GM20431 (cell line): Measurements from ENCODE around the gene ASIC3.

ENCODE experiments used
- in situ Hi-C: fragments of 300-500 bp; cut with MseI, MboI; formaldehyde crosslinking; loops from one replicate; pipeline ENCODE4 v1.15.0; 2020; ENCODE audit warnings: low sequenced_read_pairs; ENCODE audit not compliant: unreplicated experiment

ASIC3 gene

DNA sequence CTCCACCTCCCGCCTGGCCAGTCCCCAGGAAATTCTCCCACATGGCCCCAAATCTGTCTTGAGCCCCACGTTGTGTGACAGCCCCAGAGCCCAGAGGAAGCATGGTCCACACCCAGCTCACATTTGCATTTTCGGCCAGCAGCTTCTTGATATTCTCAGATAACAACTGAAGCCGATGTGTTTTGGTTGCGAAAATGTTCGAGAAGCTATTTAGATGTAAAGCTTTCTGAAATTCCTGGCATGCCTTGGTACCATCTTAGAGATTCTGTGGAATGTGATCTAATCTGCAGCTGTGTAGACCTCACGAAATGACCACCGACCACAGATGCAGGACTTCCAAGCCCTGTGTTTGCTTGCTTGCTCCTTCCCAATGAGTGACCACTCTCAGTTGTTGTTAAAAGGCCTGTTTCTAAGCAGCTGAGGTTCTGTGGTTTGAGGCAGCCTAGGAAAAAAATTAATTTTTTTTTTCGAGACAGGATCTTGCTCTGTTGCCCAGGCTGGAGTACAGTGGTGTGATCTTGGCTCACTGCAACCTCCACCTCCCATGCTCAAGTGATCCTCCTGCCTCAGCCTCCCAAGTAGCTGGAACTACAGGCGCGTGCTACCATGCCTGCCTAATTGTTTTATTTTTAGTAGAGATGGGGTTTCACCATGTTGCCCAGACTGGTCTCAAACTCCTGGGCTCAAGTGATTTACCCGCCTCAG is 19.9 kb downstream of the ASIC3 start:
- in situ Hi-C loops = no loop called here

DNA sequence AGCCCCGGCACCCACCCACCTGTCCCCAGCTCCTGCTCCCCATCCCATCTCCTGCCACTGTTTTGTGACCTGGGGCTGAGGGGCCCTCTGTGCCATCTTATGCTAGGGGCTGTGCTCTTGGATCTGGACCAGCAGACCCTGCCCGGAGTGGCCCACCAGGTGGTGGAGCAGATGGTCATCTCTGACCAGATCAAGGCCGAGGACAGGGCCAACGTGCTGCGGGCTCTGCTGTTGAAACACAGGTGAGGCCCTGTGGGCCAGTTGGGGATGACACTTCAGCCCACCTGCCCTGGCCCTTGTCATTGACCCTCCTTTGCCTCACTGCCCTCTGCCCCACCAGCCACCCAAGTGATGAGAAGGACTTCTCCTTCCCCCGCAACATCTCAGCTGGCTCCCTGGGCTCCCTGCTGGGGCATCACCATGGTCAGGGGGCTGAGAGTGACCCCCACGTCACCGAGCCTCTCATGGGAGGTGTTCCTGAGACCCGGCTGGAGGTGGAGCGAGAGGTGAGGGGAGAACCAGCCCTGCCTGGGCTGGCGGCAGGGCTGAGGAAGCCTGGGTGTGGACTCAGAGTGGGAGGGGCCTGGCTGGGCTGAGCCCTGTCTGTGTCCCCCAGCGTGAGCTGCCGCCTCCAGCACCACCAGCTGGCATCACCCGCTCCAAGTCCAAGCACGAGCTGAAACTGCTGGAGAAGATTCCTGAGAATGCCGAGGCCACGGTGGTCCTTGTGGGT is 21.7 kb downstream of the ASIC3 start:
- in situ Hi-C loops = no loop called here

DNA sequence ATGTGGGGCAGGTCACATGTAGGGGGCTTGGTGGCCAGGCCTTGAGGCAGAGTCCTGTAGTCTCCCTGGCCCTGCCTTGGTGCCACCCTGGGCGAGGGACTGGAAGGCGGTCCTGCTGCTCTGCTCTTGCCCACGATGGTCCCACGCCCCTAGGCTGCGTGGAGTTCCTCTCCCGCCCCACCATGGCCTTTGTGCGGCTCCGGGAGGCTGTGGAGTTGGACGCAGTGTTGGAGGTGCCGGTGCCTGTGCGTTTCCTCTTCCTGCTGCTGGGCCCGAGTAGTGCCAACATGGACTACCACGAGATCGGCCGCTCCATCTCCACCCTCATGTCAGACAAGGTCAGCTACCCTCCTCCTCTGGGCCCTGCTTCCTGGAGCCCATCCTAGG is 22.2 kb downstream of the ASIC3 start:
- in situ Hi-C loops = no loop called here

DNA sequence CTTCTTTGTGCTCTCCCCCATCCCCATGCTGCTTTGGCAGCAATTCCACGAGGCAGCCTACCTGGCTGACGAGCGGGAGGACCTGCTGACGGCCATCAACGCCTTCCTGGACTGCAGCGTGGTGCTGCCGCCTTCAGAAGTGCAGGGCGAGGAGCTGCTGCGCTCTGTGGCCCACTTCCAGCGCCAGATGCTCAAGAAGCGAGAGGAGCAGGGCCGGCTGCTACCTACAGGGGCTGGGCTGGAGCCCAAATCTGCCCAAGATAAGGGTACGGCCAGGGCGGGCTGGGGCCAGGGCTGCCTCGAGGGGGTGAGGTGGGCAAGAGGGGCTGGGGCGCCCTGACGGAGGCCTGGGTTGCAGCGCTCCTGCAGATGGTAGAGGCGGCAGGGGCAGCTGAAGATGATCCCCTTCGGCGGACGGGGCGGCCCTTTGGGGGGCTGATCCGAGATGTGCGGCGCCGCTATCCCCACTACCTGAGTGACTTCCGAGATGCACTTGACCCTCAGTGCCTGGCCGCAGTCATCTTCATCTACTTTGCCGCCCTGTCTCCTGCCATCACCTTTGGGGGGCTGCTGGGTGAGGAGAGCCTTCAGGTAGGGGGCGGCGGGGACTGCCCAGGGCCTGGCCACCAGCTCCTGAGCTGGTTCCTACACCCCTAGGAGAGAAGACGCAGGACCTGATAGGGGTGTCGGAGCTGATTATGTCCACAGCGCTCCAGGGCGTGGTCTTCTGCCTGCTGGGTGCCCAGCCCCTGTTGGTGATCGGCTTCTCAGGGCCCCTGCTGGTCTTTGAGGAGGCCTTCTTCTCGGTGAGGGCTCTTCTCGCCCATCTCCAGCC is 22.9 kb downstream of the ASIC3 start:
- in situ Hi-C loops = no loop called here

DNA sequence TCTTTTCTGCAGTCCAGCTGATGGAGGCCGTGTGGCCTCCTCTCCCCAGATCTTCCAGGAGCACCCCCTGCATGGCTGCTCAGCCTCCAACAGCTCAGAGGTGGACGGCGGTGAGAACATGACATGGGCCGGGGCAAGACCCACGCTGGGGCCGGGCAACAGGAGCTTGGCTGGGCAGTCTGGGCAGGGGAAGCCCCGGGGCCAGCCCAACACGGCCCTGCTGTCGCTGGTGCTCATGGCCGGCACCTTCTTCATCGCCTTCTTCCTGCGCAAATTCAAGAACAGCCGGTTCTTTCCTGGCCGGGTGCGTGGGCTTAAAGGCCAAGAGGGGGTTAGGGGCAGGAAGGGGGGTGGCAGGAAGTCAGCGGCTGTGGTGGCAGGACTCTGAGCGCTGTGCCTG is 25.7 kb downstream of the ASIC3 start:
- in situ Hi-C loops = no loop called here

DNA sequence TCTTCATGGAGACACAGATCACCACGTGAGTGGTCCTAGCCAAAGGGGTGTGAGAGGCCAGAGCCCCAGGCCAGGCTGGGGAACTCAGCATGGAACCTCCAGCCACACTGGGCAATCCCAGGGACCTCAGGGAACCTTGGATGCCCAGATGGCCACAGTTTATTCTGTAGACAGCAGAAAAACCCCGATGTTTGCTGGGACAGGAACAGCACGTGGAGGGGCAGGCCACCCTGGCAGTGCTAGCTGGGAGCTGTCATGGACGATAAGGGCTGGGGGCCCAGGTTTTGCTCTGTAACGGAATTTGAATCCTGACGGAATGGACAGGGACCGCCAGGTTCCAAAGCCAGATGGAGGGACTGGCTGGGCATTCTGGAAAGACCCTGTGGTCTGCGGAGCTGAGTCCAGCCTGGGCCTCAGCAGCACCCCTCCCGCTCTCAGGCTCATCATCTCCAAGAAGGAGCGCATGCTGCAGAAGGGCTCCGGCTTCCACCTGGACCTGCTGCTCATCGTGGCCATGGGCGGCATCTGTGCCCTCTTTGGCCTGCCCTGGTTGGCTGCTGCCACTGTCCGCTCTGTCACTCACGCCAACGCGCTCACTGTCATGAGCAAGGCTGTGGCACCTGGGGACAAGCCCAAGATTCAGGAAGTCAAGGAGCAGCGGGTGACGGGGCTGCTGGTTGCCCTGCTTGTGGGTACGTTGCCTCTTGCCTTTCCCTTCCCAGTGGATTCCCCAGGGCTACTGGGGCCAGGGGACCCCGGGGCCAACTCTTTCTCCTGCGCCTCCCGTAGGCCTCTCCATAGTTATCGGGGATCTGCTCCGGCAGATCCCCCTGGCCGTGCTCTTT is 26.7 kb downstream of the ASIC3 start:
- in situ Hi-C loops = no loop called here

DNA sequence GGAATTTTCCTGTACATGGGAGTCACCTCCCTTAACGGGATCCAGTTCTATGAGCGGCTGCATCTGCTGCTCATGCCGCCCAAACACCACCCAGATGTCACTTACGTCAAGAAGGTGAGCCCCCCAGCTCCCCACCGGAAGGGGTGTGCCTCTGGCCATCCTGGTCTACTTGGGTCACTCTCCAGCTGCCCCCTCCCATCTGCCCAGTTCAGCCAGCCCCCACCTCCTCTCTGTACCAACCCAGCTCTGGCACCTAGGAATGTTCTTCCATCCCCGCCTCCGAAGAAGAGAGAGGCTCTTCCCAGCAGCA is 27.3 kb downstream of the ASIC3 start:
- in situ Hi-C loops = no loop called here

DNA sequence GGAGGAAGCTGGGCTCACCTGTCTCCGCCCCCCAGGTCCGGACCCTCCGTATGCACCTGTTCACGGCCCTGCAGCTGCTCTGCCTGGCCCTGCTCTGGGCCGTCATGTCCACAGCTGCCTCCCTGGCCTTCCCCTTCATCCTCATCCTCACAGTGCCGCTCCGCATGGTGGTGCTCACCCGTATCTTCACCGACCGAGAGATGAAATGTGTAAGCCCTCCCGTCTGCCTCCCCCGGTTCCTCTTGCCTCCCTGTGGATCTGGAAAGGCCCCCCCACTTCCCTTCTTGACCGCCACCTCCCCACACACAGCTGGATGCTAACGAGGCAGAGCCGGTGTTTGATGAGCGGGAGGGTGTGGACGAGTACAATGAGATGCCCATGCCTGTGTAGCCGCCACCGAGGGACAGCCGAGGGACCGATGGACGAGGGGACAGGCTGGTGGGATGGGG is 27.7 kb downstream of the ASIC3 start:
- in situ Hi-C loops = no loop called here

DNA sequence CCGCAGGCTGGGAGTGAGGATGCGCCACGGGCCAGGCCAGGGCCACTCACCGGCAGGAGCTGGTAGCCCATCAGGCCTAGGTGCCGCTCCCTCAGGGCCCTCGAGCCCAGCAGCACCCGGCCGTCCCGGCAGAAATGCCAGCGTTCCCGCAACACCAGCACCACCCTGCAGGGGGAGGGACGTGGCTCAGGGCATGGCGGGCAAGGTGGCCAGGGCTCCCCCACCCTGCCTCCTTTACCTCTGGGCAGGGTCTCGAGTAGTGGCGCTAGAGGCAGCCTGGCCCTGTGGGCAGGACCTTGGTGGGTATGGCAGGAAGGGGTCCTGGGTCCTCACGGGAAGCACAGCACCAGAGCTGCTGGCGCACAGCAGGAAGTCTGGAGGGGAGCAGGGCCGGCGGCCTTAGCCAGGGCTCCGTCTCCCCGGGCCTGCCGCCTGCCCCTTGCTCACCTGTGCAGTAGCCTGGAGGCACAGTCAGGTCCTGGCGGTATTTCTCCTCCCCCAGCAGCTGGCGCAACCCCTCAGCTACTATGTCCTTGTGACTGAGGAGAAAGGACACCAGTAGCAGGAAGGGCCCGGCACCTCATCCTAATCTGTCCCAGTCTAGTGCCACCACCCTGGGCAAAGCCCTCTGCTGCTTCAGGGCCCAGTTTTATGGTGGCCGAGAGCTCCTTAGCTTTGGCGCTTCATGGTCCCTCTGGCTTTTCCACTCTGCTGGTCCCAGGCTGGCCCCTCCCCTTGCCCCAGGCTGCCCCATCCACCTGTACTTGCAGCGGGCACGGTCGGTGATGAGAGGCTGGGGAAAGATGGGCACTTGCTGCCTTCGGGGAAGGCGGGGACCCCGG is 28.8 kb downstream of the ASIC3 start:
- in situ Hi-C loops = no loop called here

DNA sequence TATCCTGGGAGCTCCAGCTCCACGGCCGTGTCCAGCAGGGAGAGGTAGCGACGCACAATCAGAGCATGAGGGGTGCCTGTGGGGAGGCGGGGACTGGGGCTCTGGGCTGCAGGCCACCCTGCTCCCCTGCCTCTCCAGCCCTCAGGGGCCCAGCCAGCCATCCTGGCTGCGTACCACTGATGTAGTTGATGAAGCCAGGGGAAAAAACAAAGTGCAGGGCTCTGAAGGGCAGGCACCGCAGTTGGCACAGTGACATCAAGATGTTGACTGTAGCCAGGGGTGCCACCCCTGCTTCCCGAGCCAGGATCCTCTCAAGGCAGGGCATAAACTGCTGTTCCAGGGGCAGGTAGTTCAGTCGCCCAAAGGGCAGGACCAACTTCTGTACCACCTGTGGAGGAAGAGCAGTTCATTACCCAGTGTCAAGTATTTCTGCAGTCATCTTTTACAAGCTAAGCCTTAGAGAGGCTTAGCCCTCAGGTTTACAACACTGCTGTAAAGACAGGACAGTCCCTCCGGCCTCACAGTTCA is 29.4 kb downstream of the ASIC3 start:
- in situ Hi-C loops = no loop called here

DNA sequence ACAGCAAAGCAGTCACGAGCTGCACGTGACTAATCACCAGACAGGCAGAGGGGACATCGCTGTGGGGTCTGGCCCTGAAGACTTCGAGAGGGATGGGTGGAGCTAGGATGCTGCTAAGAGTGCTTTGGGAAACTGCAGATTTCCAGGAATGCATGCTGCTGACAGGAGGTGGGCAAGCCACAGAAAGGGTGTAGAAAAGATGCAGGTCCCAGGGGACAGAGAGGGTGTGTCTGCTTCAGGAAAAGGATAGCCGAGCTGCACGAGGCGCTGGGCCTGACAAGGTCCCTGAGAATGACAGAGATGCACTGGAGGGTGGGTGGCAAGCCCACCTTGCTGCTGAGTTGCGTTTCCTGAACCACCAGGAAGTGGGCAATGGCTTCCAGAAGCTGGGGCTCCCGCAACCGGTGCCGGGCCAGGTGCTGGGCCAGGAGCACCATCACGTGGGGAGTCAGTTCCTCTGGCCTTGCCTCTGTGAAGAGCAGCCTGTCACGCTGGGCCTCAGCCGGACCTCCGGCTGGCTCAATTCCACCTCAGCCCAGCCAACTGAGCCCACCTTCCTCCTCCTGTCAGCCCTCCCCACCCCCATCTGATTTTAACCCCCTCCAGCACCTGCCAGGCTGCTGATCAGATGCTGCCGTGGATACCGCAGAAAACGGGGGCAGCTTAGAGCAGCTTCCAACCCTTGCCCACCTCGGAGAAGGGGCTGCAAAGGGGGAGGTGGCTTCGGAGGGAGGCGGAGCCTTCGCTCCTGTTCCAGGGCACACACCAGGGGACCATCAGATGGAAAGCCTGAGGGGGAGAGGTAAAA is 30.1 kb downstream of the ASIC3 start:
- in situ Hi-C loops = no loop called here

DNA sequence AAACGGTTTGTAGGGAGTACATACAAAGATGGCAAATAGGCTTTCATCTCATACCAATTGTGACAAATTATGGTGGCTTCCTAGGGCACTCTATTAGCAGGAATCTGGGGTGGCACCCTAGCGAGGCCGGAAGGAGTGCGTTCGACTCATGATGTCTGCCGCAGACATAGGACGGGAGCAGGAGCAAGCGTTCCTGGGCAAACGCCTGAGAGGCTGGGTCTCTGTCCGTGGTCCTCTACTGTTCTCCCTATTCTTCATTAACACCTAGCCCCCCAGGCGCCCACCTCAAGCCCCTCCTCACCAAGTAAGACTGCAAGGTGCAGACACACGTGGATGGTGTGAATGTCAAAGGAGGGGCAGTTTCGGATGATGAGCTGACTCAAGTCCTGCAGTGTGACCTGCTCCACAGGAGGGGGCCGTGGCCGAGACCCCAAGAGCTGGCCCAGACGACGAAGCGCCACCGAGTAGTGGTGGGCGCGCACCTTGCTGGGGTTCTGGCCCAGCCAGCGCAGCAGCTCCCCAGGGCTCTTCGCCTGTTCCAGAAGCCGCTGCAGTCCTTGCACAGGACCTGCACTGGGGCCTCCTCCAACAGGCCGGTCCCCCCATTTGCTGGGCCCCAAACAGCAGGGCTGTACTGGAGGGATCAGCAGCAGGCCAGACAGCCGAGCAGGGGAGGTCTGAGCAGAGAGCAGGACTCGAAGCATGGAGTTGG is 31.0 kb downstream of the ASIC3 start:
- in situ Hi-C loops = no loop called here

DNA sequence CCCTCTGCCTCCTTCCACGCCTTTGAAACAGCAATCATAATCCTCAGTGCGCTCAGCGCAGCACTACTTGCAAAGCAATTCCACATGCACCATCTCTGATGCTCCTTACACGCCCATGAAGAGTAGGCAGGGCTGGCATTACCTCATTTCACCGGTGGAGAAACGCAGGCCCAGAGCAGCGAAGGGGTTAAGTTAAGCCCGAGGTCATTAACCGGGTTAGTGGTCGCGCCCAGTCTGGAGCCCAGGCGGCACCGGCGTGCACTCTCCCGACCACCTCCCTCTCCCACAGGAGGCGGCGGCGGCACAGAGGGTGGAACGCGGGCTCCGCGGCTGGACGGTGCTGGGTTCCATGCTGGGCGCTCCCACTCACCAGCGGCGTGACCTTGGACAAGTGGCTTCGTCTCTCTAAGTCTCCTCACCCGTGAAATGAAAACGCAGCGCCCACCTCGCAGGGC is 31.8 kb downstream of the ASIC3 start:
- in situ Hi-C loops = no loop called here

DNA sequence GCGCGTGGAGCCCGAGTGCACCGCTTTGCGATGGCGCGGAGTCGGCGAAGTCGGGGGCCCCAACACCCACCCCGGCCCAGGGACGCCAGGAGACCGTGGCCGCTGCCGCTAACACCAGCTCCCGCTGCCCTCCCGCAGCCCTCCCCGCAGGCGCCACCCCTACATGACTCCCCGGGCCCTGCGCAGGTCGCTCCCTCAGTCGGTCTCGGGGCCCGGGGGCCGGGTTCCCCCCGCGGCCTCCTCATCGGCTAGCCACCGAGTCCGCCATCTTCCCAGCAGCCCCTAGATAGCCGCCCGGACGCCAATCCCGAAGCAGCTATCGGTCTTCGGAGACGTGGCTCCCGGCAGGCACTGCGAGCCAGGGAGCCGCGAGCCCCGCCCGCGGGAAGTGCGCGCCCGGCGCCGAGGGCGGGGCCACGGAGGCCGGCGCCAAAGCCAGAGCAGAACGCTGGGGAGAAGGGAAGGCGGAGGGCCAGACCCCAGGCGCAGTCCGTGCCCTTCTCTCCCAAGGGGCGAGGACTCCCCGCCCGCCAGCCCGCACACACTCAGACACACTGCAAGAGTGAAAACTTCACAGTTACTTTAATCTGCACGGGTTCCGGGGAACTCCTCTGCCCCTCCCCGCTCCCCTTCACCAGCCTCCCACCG is 32.3 kb downstream of the ASIC3 start, which contains the start of gene FASTK:
TSS of gene FASTK (minus strand) at position 288 of the 648 bp plus-strand sequence. CDS start at position 245, 43 bp downstream.
- in situ Hi-C loops = no loop called here

DNA sequence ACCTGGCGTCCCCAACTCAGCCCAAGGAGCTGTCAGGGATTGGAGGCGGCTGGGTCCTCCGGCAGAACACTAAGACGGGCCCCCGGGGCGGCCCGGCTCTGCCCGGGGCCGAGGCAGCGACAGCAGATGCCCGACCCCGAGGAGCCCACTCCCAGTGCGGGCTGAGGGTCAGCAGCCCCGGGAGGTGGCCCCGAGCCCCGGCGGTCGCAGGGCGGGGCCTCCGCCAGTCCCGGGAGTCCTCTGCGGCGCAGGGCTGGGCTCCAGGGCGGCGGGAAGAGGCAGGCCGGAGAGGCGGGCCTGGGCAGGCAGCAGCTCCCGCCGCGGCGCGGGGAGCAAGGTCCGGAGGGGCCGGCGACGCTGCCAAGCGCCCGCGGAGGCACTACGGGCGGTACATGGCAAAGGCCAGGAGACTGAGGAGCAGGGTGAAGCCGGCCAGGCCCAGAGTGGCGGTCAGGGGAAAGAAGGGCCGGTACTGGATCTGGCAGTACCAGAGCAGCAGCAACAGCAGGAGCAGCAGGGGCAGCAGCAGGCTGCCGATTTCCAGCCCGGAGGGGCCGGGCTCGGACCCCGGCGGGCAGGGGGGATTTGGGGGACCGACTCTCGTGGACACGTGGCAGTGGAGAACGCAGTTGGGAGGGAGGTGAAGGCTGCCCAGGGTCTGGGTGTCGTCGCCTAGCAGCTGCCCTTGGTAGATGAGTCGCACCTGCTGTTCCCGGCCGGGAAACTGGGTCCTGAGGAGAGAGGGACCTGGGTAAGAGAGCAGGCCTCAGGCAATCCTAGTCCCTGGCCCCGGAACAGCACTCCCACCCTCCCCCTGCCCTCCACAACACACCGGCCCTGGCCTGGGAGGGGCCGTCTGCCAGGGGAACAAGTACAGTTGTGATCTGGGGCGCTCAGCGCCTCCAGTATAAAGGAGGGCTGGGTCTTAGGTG is 33.1 kb downstream of the ASIC3 start:
- in situ Hi-C loops = no loop called here
